ENCODE data around the gene EME1. TPM values are rescaled to one million over a fixed set of nuclear protein-coding genes. Genes with fewer than 3 reads are reported as not detected.

EME1 gene
- total RNA-seq, 1 donor from 2014 or later: 2.7 TPM

DNA sequence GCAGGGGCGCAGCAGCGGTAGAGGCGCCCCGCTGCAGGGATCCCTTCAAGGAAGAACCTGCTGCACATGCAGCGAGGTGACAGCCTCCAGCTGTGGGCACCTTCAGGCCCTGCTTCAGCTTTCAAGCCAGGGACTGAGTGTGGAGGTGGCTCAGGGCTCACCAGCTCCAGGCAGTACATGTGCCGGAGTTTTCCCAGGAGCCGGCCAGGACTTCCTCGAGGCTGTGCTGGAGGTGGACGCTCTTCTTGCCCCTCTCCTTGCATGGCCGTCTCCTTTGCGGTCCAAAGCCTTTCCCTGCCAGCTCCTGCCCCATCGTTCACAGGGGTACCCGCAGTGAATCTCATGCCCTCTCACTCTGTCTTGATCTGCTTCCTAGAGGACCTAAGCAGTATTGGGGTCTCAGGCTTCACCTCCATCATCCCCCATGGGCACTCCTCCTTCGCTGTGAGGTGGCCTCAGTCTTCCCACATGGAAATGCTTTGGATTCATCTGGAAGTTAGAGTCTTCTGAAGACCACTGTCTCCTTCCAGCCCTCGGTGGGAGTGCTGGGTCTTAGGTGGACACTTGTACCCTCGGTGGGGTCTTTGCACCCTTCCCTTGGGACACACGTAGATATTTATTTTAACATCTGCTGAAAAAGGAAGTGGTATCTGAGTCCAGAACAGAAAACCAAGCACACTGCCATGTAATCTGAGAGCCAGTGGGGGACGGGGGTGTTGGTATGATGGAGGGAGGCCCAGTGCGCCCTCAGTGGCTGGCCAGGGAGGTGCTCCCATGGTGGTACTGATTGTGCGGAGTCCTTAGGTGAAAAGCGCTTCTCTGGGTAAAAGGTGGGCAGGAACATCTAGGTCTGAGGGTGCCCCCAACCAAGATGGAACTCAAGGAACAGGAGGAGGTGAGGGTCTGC is 20.1 kb upstream of the EME1 start:
- Histone ChIP-seq H3K27me3 (ENCODE audit: control insufficient read depth, insufficient read depth, low read length) (no peaks in the 10 kb centered on the region), H3K4me3 (ENCODE audit: low read depth, low read length) (no peak overlapping the region), H3K36me3 (ENCODE audit: control insufficient read depth, insufficient read depth, low read length) (no peaks in the 10 kb centered on the region)
- TF ChIP-seq, protein P1, sequence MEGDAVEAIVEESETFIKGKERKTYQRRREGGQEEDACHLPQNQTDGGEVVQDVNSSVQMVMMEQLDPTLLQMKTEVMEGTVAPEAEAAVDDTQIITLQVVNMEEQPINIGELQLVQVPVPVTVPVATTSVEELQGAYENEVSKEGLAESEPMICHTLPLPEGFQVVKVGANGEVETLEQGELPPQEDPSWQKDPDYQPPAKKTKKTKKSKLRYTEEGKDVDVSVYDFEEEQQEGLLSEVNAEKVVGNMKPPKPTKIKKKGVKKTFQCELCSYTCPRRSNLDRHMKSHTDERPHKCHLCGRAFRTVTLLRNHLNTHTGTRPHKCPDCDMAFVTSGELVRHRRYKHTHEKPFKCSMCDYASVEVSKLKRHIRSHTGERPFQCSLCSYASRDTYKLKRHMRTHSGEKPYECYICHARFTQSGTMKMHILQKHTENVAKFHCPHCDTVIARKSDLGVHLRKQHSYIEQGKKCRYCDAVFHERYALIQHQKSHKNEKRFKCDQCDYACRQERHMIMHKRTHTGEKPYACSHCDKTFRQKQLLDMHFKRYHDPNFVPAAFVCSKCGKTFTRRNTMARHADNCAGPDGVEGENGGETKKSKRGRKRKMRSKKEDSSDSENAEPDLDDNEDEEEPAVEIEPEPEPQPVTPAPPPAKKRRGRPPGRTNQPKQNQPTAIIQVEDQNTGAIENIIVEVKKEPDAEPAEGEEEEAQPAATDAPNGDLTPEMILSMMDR (IDR thresholded peaks at IDR 0.05; ENCODE audit: insufficient read depth, low read length, poor library complexity, severe bottlenecking): no peak
- no peak for DNase-seq (ENCODE audit: low read depth)

DNA sequence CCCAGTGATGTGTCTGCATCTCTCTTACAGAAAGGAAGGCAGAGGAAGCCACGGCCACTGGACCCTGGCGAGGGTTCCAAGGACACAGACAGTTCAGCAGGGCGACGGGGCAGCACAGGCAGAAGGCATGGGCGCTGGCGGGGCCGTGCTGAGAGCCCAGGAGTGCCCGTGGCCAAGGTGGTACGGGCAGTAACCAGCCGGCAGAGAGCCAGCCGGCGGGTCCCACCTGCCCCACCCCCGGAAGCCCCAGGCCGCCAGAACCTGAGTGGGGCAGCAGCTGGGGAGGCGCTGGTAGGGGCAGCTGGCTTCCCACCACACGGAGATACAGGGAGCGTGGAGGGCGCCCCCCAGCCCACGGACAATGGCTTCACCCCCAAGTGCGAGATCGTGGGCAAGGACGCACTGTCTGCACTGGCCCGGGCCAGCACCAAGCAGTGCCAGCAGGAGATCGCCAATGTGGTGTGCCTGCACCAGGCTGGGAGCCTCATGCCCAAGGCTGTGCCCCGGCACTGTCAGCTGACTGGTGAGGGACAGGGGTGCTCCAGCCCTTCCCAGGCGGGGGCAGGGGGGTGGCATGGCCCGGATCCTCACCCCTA is 19.3 kb upstream of the EME1 start:
- no peak overlapping the region for H3K4me3 ChIP-seq (ENCODE audit: low read depth, low read length)
- H3K36me3 ChIP-seq (ENCODE audit: control insufficient read depth, insufficient read depth, low read length): no peaks in the 10 kb centered on the region
- H3K27me3 ChIP-seq (ENCODE audit: control insufficient read depth, insufficient read depth, low read length): no peaks in the 10 kb centered on the region
- DNase-seq (ENCODE audit: low read depth): no peak
- TF ChIP-seq, protein P1 (IDR thresholded peaks at IDR 0.05; ENCODE audit: insufficient read depth, low read length, poor library complexity, severe bottlenecking): no peak

DNA sequence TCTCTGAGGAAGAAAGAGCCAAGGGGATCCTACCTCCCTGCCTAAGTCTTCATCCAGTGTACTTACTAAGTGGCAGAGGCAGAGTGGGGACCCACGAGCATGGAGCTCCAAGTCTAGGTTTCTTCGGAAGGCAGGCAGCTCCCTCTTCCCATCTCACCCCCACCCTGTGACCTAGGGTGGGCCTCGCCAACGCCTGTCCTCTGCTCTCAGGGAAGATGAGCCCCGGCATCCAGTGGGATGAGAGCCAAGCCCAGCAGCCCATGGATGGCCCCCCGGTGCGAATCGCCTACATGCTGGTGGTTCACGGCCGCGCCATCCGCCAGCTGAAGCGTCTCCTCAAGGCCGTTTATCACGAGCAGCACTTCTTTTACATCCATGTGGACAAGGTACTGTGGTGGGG is 18.8 kb upstream of the EME1 start:
- Histone ChIP-seq H3K36me3 (ENCODE audit: control insufficient read depth, insufficient read depth, low read length) (no peaks in the 10 kb centered on the region), H3K27me3 (ENCODE audit: control insufficient read depth, insufficient read depth, low read length) (no peaks in the 10 kb centered on the region), H3K4me3 (ENCODE audit: low read depth, low read length) (no peak overlapping the region)
- DNase-seq (ENCODE audit: low read depth): no peak
- TF ChIP-seq, protein P1 (IDR thresholded peaks at IDR 0.05; ENCODE audit: insufficient read depth, low read length, poor library complexity, severe bottlenecking): no peak

DNA sequence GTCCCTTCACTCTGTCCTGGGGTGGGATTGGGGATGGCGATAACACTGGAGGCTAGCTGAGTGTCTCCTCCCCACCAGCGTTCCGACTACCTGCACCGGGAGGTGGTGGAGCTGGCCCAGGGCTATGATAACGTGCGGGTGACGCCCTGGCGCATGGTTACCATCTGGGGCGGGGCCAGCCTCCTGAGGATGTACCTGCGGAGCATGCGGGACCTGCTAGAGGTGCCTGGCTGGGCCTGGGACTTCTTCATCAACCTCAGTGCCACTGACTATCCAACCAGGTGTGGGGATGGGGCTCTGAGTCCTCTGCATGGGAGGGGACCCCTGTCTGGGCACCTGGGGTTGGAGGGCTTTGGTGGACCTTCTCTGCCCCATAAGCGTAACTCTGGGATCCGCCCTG is 18.3 kb upstream of the EME1 start:
- no peak for DNase-seq (ENCODE audit: low read depth)
- Histone ChIP-seq H3K36me3 (ENCODE audit: control insufficient read depth, insufficient read depth, low read length) (no peaks in the 10 kb centered on the region), H3K27me3 (ENCODE audit: control insufficient read depth, insufficient read depth, low read length) (no peaks in the 10 kb centered on the region), H3K4me3 (ENCODE audit: low read depth, low read length) (no peak overlapping the region)
- TF ChIP-seq, protein P1 (IDR thresholded peaks at IDR 0.05; ENCODE audit: insufficient read depth, low read length, poor library complexity, severe bottlenecking): no peak

DNA sequence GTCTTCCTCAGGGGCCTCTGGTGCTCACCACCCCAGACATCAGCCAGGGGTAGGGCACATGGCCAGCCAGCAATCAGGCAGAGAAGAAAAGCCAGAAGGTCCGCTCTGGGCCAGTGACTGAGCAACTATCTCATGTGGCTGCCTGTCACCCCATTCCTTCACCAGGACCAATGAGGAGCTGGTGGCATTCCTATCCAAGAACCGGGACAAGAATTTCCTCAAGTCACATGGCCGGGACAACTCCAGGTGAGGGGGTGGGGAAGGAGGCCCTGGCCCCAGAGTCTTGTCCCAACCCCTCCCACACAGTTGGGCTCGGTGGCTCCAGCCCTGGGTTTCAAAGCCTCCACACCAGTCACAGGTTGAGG is 17.7 kb upstream of the EME1 start:
- TF ChIP-seq, protein P1 (IDR thresholded peaks at IDR 0.05; ENCODE audit: insufficient read depth, low read length, poor library complexity, severe bottlenecking): no peak
- Histone ChIP-seq H3K4me3 (ENCODE audit: low read depth, low read length) (no peak overlapping the region), H3K27me3 (ENCODE audit: control insufficient read depth, insufficient read depth, low read length) (no peaks in the 10 kb centered on the region), H3K36me3 (ENCODE audit: control insufficient read depth, insufficient read depth, low read length) (no peaks in the 10 kb centered on the region)
- DNase-seq (ENCODE audit: low read depth): no peak
